ENCODE results near the gene HOXC6. TPM values are rescaled to one million over a fixed set of nuclear protein-coding genes. Genes with fewer than 3 reads are reported as not detected.

The HOXC6 gene
- total RNA-seq, 6 experiments from 2014 or later = not detected

DNA sequence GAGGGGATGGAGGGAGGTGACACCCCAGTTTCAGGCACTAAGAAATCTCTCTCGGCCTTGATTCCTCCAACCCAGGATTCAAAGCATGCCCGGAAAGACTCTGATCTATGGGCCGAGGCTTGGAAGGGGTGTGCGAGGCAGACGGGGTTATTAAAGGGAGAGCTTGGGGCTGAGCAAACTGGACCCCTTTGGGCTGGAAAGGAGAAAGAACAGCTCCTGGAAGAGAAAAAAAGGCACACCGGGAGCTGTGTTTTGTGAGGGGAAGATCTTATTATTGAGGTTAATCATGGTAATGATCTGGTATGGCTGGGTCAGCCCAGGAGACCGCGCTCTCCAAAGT, 19.7 kb downstream of the HOXC6 start:
- Histone ChIP-seq H3K4me1 (no peaks in the 10 kb centered on the region), H3K27ac (no peak overlapping the region), H3K36me3 (no peaks in the 10 kb centered on the region), H3K9me3 (no peaks in the 10 kb centered on the region), H3K27me3 (peaks cover 0 to 57% of the 10 kb centered on the region in 2 donors), H3K4me3 (no peak overlapping the region)
- intact Hi-C loops (cut with DNase I) = no loop called here
- no peak for TF ChIP-seq POLR2A (IDR thresholded peaks at IDR 0.05)
- TF ChIP-seq, protein P1, sequence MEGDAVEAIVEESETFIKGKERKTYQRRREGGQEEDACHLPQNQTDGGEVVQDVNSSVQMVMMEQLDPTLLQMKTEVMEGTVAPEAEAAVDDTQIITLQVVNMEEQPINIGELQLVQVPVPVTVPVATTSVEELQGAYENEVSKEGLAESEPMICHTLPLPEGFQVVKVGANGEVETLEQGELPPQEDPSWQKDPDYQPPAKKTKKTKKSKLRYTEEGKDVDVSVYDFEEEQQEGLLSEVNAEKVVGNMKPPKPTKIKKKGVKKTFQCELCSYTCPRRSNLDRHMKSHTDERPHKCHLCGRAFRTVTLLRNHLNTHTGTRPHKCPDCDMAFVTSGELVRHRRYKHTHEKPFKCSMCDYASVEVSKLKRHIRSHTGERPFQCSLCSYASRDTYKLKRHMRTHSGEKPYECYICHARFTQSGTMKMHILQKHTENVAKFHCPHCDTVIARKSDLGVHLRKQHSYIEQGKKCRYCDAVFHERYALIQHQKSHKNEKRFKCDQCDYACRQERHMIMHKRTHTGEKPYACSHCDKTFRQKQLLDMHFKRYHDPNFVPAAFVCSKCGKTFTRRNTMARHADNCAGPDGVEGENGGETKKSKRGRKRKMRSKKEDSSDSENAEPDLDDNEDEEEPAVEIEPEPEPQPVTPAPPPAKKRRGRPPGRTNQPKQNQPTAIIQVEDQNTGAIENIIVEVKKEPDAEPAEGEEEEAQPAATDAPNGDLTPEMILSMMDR (IDR thresholded peaks at IDR 0.05) = no peak
- DNase-seq (no peak), ATAC-seq (no peak)
- 24% methylated on average over 7 of the region's 8 CpGs for WGBS (ENCODE audit: insufficient coverage, low coverage, low lambda C conversion rate, missing lambda C conversion rate)

DNA sequence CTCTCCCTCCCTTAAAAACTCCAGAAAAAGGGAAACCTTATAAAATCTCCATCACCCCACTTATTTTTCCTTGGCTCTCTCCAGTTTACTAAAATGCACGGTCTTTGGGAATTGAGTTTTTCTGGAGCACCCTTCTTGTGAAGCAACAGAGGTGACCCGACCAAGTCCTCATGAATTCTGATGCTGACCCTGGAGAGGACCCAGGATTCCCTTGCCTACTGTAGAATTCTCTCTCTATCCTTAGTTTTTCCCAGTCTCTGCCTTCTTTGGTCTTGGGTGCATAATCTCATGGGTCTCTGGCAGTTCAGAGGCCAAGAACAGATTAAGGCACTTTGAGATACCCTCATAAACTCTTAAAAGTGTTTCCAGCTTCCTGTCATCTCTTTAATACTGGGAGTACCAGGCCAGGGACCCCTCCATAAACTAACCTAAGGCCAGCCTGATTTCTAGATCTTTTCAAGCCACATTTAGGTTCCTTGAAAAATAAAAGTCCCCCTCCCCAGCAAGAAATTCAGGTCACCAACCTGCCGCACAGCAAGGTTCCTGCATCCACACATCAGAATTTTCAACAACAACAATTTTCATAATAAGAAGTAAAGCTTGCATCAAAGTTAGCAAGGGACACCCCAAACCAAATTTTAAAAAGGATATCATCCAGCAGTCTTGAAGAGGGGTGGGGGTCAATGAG, 20.3 kb downstream of the HOXC6 start:
- ATAC-seq = no peak
- TF ChIP-seq, protein P1 (IDR thresholded peaks at IDR 0.05) = no peak
- no peak for TF ChIP-seq POLR2A (IDR thresholded peaks at IDR 0.05)
- 10% methylated on average over 3 of the region's 3 CpGs for WGBS (ENCODE audit: insufficient coverage, low coverage, low lambda C conversion rate, missing lambda C conversion rate)
- no peaks in the 10 kb centered on the region for H3K36me3 ChIP-seq
- H3K4me1 ChIP-seq = no peaks in the 10 kb centered on the region
- peaks cover 0 to 64% of the 10 kb centered on the region in 2 donors for H3K27me3 ChIP-seq
- no peak overlapping the region for H3K4me3 ChIP-seq
- H3K9me3 ChIP-seq = no peaks in the 10 kb centered on the region
- intact Hi-C loops (cut with DNase I) = no loop called here
- no peak overlapping the region for H3K27ac ChIP-seq
- no peak for DNase-seq

DNA sequence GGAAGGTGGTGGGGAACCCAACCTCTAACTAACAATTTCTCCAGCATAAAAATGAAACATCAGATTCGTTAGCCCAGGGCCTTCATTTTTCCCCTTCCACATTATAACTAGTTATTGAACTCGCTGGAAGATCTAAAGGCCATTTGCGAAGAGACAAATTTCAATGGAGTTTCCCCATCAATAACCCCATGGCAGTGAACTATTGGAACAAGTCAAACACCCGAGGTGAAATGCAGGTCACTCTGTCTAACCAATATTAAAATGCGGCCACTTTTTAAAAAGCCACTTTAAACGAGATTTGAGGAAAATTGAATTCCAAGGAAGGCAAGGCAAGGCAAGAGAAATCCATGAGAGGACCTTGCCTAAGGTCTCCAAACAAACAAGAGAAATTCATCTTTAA, 20.9 kb downstream of the HOXC6 start:
- Histone ChIP-seq H3K4me1 (no peaks in the 10 kb centered on the region), H3K36me3 (no peaks in the 10 kb centered on the region), H3K27ac (no peak overlapping the region), H3K9me3 (no peaks in the 10 kb centered on the region), H3K27me3 (peaks cover 0 to 64% of the 10 kb centered on the region in 2 donors), H3K4me3 (no peak overlapping the region)
- intact Hi-C loops (cut with DNase I) = no loop called here
- no peak for ATAC-seq
- WGBS (ENCODE audit: insufficient coverage, low coverage, low lambda C conversion rate, missing lambda C conversion rate) = 14% methylated on average over 6 of the region's 6 CpGs
- no peak for DNase-seq
- TF ChIP-seq, protein P1 (IDR thresholded peaks at IDR 0.05) = no peak
- no peak for TF ChIP-seq POLR2A (IDR thresholded peaks at IDR 0.05)

DNA sequence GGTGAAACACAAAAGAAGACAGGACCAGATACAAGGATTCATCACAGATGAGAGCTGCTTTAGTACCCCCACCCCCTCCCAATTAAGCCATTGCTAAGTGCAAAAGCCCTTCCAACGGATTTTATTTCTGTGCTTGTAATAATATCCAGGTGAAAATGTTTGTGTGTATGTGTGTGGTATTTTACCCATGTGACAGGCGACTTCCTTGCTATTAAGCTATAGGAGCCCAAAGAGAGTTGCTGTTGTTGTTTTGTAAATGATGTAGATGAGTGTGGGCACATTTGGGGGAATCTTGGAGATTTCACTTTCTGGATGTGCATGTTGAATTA, 22.2 kb downstream of the HOXC6 start:
- DNase-seq (no peak), ATAC-seq (no peak)
- 3% methylated on average over 2 of the region's 2 CpGs for WGBS (ENCODE audit: insufficient coverage, low coverage, low lambda C conversion rate, missing lambda C conversion rate)
- intact Hi-C loops (cut with DNase I) = no loop called here
- Histone ChIP-seq H3K27me3 (peaks cover 0 to 64% of the 10 kb centered on the region in 2 donors), H3K4me3 (no peak overlapping the region), H3K27ac (no peak overlapping the region), H3K9me3 (no peaks in the 10 kb centered on the region), H3K4me1 (no peaks in the 10 kb centered on the region), H3K36me3 (no peaks in the 10 kb centered on the region)
- TF ChIP-seq POLR2A (IDR thresholded peaks at IDR 0.05) = no peak
- TF ChIP-seq, protein P1 (IDR thresholded peaks at IDR 0.05) = no peak
